ENCODE data around the gene CALML3. TPM values are rescaled to one million over a fixed set of nuclear protein-coding genes. Genes with fewer than 3 reads are reported as not detected.

The CALML3 gene
- total RNA-seq, 5 donors from 2014 or later (not counting 1 experiment from before 2014, with no cell fraction given) = not detected

- no peaks in the 10 kb centered on the region for H3K4me1 ChIP-seq (ENCODE audit: control insufficient read depth in 1 of 2, extremely low read depth in 1 of 2, insufficient read depth in 2 of 2, low read length in 2 of 2)
- H3K9me3 Mint-ChIP-seq = peaks cover 4 to 11% (median 9%) of the 10 kb centered on the region in 3 donors
- ATAC-seq (replicated peaks in 1 of 4) = no peak
- peaks cover 0 to 2% of the 10 kb centered on the region in 2 donors for H3K27me3 Mint-ChIP-seq
- peaks cover 0 to 4% (median 0%) of the 10 kb centered on the region in 3 donors for H3K4me1 Mint-ChIP-seq
- DNase-seq = no peak
- no peaks in the 10 kb centered on the region for H3K27me3 ChIP-seq (replicated peaks in 1 of 2; ENCODE audit: control insufficient read depth in 2 of 2, extremely low read depth in 1 of 2, insufficient read depth in 2 of 2, low read length in 1 of 2)
- no peak overlapping the region for H3K27ac Mint-ChIP-seq
- CTCF ChIA-PET = interaction anchor here in 1 of 2 donors (0.9 kb wide), 1 partner anchor 84 kb away, joined by 3 read pairs; no protein-coding TSS in a partner anchor
- H3K4me3 Mint-ChIP-seq = no peak overlapping the region
- no peak overlapping the region for H3K4me3 ChIP-seq (ENCODE audit: control insufficient read depth in 1 of 2, extremely low read depth in 1 of 2, low read length in 1 of 2)
- H3K36me3 ChIP-seq (ENCODE audit: control insufficient read depth in 2 of 2, extremely low read depth in 1 of 2, insufficient read depth in 1 of 2, low read length in 1 of 2) = no peaks in the 10 kb centered on the region
- peaks cover 2% of the 10 kb centered on the region for H3K9me3 ChIP-seq
- H3K27ac ChIP-seq (ENCODE audit: low read length) = no peak overlapping the region
- WGBS (ENCODE audit: insufficient coverage) = 65% methylated on average over 11 of the region's 19 CpGs
- H3K36me3 Mint-ChIP-seq = peaks cover 2% of the 10 kb centered on the region
- POLR2A ChIA-PET = no interaction called here
Observed at GRCh38 chr10:5538892-5539651, 14.3 kb downstream of the CALML3 start.

GRCh38 chr10:5540080-5540479 lies 15.3 kb downstream of the CALML3 start:
- peaks cover 2% of the 10 kb centered on the region for H3K9me3 ChIP-seq
- no peaks in the 10 kb centered on the region for H3K36me3 ChIP-seq (ENCODE audit: control insufficient read depth in 2 of 2, extremely low read depth in 1 of 2, insufficient read depth in 1 of 2, low read length in 1 of 2)
- Mint-ChIP-seq H3K36me3 (peaks cover 2% of the 10 kb centered on the region), H3K9me3 (peaks cover 4 to 11% (median 9%) of the 10 kb centered on the region in 3 donors), H3K4me3 (no peak overlapping the region), H3K4me1 (peaks cover 0 to 4% (median 0%) of the 10 kb centered on the region in 3 donors), H3K27ac (no peak overlapping the region), H3K27me3 (peaks cover 0 to 2% of the 10 kb centered on the region in 2 donors)
- no peak overlapping the region for H3K4me3 ChIP-seq (ENCODE audit: control insufficient read depth in 1 of 2, extremely low read depth in 1 of 2, low read length in 1 of 2)
- no peak for ATAC-seq (replicated peaks in 1 of 4)
- no peak for DNase-seq
- no peaks in the 10 kb centered on the region for H3K27me3 ChIP-seq (replicated peaks in 1 of 2; ENCODE audit: control insufficient read depth in 2 of 2, extremely low read depth in 1 of 2, insufficient read depth in 2 of 2, low read length in 1 of 2)
- H3K4me1 ChIP-seq (ENCODE audit: control insufficient read depth in 1 of 2, extremely low read depth in 1 of 2, insufficient read depth in 2 of 2, low read length in 2 of 2) = no peaks in the 10 kb centered on the region
- WGBS (ENCODE audit: insufficient coverage) = 80% methylated on average over 6 of the region's 9 CpGs
- H3K27ac ChIP-seq (ENCODE audit: low read length) = no peak overlapping the region
- ChIA-PET CTCF (no interaction called here), POLR2A (no interaction called here)

GRCh38 chr10:5540891-5541290 lies 16.1 kb downstream of the CALML3 start:
- no peak for ATAC-seq (replicated peaks in 1 of 4)
- no peak overlapping the region for H3K4me3 Mint-ChIP-seq
- no CpG with 5 or more reads among the region's 3 CpGs for WGBS (ENCODE audit: insufficient coverage)

GRCh38 chr10:5542100-5542499 lies 17.3 kb downstream of the CALML3 start:
- no peak overlapping the region for H3K4me3 ChIP-seq (ENCODE audit: control insufficient read depth in 1 of 2, extremely low read depth in 1 of 2, low read length in 1 of 2)
- H3K36me3 Mint-ChIP-seq = peaks cover 2% of the 10 kb centered on the region

More at GRCh38 chr10:5540891-5541290, 16.1 kb downstream of the CALML3 start:
- no peak for DNase-seq
- Histone ChIP-seq H3K9me3 (peaks cover 2% of the 10 kb centered on the region), H3K36me3 (ENCODE audit: control insufficient read depth in 2 of 2, extremely low read depth in 1 of 2, insufficient read depth in 1 of 2, low read length in 1 of 2) (no peaks in the 10 kb centered on the region), H3K27ac (ENCODE audit: low read length) (no peak overlapping the region), H3K27me3 (replicated peaks in 1 of 2; ENCODE audit: control insufficient read depth in 2 of 2, extremely low read depth in 1 of 2, insufficient read depth in 2 of 2, low read length in 1 of 2) (no peaks in the 10 kb centered on the region), H3K4me1 (ENCODE audit: control insufficient read depth in 1 of 2, extremely low read depth in 1 of 2, insufficient read depth in 2 of 2, low read length in 2 of 2) (no peaks in the 10 kb centered on the region), H3K4me3 (ENCODE audit: control insufficient read depth in 1 of 2, extremely low read depth in 1 of 2, low read length in 1 of 2) (no peak overlapping the region)
- H3K4me1 Mint-ChIP-seq = peaks cover 0 to 4% (median 0%) of the 10 kb centered on the region in 3 donors
- H3K9me3 Mint-ChIP-seq = peaks cover 4 to 11% (median 9%) of the 10 kb centered on the region in 3 donors
- peaks cover 2% of the 10 kb centered on the region for H3K36me3 Mint-ChIP-seq
- H3K27me3 Mint-ChIP-seq = peaks cover 0 to 2% of the 10 kb centered on the region in 2 donors
- CTCF ChIA-PET = interaction anchor here in 1 of 2 donors (0.5 kb wide), 1 partner anchor 130 kb away, joined by 3 read pairs; no protein-coding TSS in a partner anchor
- no peak overlapping the region for H3K27ac Mint-ChIP-seq
- POLR2A ChIA-PET = no interaction called here

GRCh38 chr10:5543623-5544022 lies 18.9 kb downstream of the CALML3 start:
- Histone ChIP-seq H3K9me3 (peaks cover 2% of the 10 kb centered on the region), H3K4me1 (ENCODE audit: control insufficient read depth in 1 of 2, extremely low read depth in 1 of 2, insufficient read depth in 2 of 2, low read length in 2 of 2) (peaks cover 8 to 11% of the 10 kb centered on the region in 2 experiments), H3K4me3 (ENCODE audit: control insufficient read depth in 1 of 2, extremely low read depth in 1 of 2, low read length in 1 of 2) (no peak overlapping the region), H3K36me3 (ENCODE audit: control insufficient read depth in 2 of 2, extremely low read depth in 1 of 2, insufficient read depth in 1 of 2, low read length in 1 of 2) (no peaks in the 10 kb centered on the region), H3K27me3 (replicated peaks in 1 of 2; ENCODE audit: control insufficient read depth in 2 of 2, extremely low read depth in 1 of 2, insufficient read depth in 2 of 2, low read length in 1 of 2) (peaks cover 0 to 3% of the 10 kb centered on the region in 2 experiments), H3K27ac (ENCODE audit: low read length) (no peak overlapping the region)
- ATAC-seq (replicated peaks in 1 of 4) (no peak), DNase-seq (no peak)
- Mint-ChIP-seq H3K36me3 (peaks cover 2% of the 10 kb centered on the region), H3K27me3 (peaks cover 0 to 2% of the 10 kb centered on the region in 2 donors), H3K27ac (no peak overlapping the region), H3K9me3 (peaks cover 4 to 11% (median 9%) of the 10 kb centered on the region in 3 donors), H3K4me1 (peaks cover 0 to 4% (median 0%) of the 10 kb centered on the region in 3 donors), H3K4me3 (no peak overlapping the region)
- no CpG with 5 or more reads among the region's 1 CpG for WGBS (ENCODE audit: insufficient coverage)
- POLR2A ChIA-PET = no interaction called here
- CTCF ChIA-PET = no interaction called here

More at GRCh38 chr10:5542100-5542499, 17.3 kb downstream of the CALML3 start:
- Mint-ChIP-seq H3K9me3 (peaks cover 4 to 11% (median 9%) of the 10 kb centered on the region in 3 donors), H3K27ac (no peak overlapping the region), H3K4me1 (peaks cover 0 to 4% (median 0%) of the 10 kb centered on the region in 3 donors), H3K4me3 (no peak overlapping the region), H3K27me3 (peaks cover 0 to 2% of the 10 kb centered on the region in 2 donors)
- H3K9me3 ChIP-seq = peaks cover 2% of the 10 kb centered on the region
- ChIA-PET CTCF (no interaction called here), POLR2A (no interaction called here)
- peaks cover 0 to 3% of the 10 kb centered on the region in 2 experiments for H3K27me3 ChIP-seq (replicated peaks in 1 of 2; ENCODE audit: control insufficient read depth in 2 of 2, extremely low read depth in 1 of 2, insufficient read depth in 2 of 2, low read length in 1 of 2)
- no peak overlapping the region for H3K27ac ChIP-seq (ENCODE audit: low read length)
- no CpG with 5 or more reads among the region's 1 CpG for WGBS (ENCODE audit: insufficient coverage)
- no peaks in the 10 kb centered on the region for H3K4me1 ChIP-seq (ENCODE audit: control insufficient read depth in 1 of 2, extremely low read depth in 1 of 2, insufficient read depth in 2 of 2, low read length in 2 of 2)
- H3K36me3 ChIP-seq (ENCODE audit: control insufficient read depth in 2 of 2, extremely low read depth in 1 of 2, insufficient read depth in 1 of 2, low read length in 1 of 2) = no peaks in the 10 kb centered on the region
- no peak for ATAC-seq (replicated peaks in 1 of 4)
- DNase-seq = no peak

- Histone ChIP-seq H3K4me1 (ENCODE audit: control insufficient read depth in 1 of 2, extremely low read depth in 1 of 2, insufficient read depth in 2 of 2, low read length in 2 of 2) (peaks cover 13 to 18% of the 10 kb centered on the region in 2 experiments), H3K4me3 (ENCODE audit: control insufficient read depth in 1 of 2, extremely low read depth in 1 of 2, low read length in 1 of 2) (no peak overlapping the region), H3K27ac (ENCODE audit: low read length) (no peak overlapping the region), H3K36me3 (ENCODE audit: control insufficient read depth in 2 of 2, extremely low read depth in 1 of 2, insufficient read depth in 1 of 2, low read length in 1 of 2) (no peaks in the 10 kb centered on the region), H3K9me3 (peaks cover 2% of the 10 kb centered on the region), H3K27me3 (replicated peaks in 1 of 2; ENCODE audit: control insufficient read depth in 2 of 2, extremely low read depth in 1 of 2, insufficient read depth in 2 of 2, low read length in 1 of 2) (peaks cover 0 to 3% of the 10 kb centered on the region in 2 experiments)
- H3K4me1 Mint-ChIP-seq = peaks cover 0 to 2% (median 0%) of the 10 kb centered on the region in 3 donors
- H3K4me3 Mint-ChIP-seq = no peak overlapping the region
- POLR2A ChIA-PET = no interaction called here
- no peak for ATAC-seq (replicated peaks in 1 of 4)
- 68% methylated on average over 4 of the region's 6 CpGs for WGBS (ENCODE audit: insufficient coverage)
- no peak for DNase-seq
- H3K27me3 Mint-ChIP-seq = peaks cover 0 to 2% of the 10 kb centered on the region in 2 donors
- no peak overlapping the region for H3K27ac Mint-ChIP-seq
- CTCF ChIA-PET = no interaction called here
- peaks cover 4 to 11% (median 9%) of the 10 kb centered on the region in 3 donors for H3K9me3 Mint-ChIP-seq
- H3K36me3 Mint-ChIP-seq = peaks cover 2% of the 10 kb centered on the region
Observed at GRCh38 chr10:5544216-5544805, 19.6 kb downstream of the CALML3 start.

Data from T-cell (primary cell).